Neural progenitor cell (in vitro differentiated cells): Measurements from ENCODE around the gene LRCH3.

Source experiments
- EZH2 ChIP-seq: fragments of 200-600 bp; sonication (generic); IDR thresholded peaks from 2 replicates; pipeline ENCODE4 v1.6.1; 2017; ENCODE audit warnings: antibody characterized with exemption, mild to moderate bottlenecking, moderate library complexity
- TF ChIP-seq, protein P1 (sequence below): fragments of 200-600 bp; sonication (generic); IDR thresholded peaks from 2 replicates; pipeline ENCODE4 v1.5.1; 2017; ENCODE audit warnings: antibody characterized with exemption, mild to moderate bottlenecking

- TF ChIP-seq, protein P1, sequence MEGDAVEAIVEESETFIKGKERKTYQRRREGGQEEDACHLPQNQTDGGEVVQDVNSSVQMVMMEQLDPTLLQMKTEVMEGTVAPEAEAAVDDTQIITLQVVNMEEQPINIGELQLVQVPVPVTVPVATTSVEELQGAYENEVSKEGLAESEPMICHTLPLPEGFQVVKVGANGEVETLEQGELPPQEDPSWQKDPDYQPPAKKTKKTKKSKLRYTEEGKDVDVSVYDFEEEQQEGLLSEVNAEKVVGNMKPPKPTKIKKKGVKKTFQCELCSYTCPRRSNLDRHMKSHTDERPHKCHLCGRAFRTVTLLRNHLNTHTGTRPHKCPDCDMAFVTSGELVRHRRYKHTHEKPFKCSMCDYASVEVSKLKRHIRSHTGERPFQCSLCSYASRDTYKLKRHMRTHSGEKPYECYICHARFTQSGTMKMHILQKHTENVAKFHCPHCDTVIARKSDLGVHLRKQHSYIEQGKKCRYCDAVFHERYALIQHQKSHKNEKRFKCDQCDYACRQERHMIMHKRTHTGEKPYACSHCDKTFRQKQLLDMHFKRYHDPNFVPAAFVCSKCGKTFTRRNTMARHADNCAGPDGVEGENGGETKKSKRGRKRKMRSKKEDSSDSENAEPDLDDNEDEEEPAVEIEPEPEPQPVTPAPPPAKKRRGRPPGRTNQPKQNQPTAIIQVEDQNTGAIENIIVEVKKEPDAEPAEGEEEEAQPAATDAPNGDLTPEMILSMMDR = no peak
- no peak for TF ChIP-seq EZH2
Observed at GRCh38 chr3:197908957-197909701, 118.1 kb downstream of the LRCH3 start.
